HG03196 (cell line): ENCODE measurements around the gene ZNF829.

Source experiments
- ATAC-seq: cut with Tn5 transposase; IDR thresholded peaks from one replicate; pipeline ENCODE4 v1.9.1; 2021; ENCODE audit not compliant: unreplicated experiment

ZNF829 gene

GRCh38 chr19:36915992-36916830 lies at the start of gene ZNF829, which contains the start of gene ZNF568:
Gene ZNF829, minus strand, starts transcription at chr19:36916291. Its CDS starts 1,124 bp downstream, at chr19:36915167.
Gene ZNF568, plus strand, starts transcription at chr19:36916332. Its CDS starts 6,439 bp downstream, at chr19:36922771.
- peak; percentile 81 for ATAC-seq

- no peak for ATAC-seq
Observed at GRCh38 chr19:36963280-36963679, 47.2 kb upstream of the ZNF829 start.

- no peak for ATAC-seq
Observed at GRCh38 chr19:36962346-36962745, 46.3 kb upstream of the ZNF829 start.

- no peak for ATAC-seq
Observed at GRCh38 chr19:36950335-36951119, 34.4 kb upstream of the ZNF829 start.

- no peak for ATAC-seq
Observed at GRCh38 chr19:36939153-36939552, 23.1 kb upstream of the ZNF829 start.

- ATAC-seq = no peak
Observed at GRCh38 chr19:36931684-36932083, 15.6 kb upstream of the ZNF829 start.

GRCh38 chr19:36918090-36918489 lies 2.0 kb upstream of the ZNF829 start:
- no peak for ATAC-seq

GRCh38 chr19:36916991-36917390 lies 900 bp upstream of the ZNF829 start:
- no peak for ATAC-seq

GRCh38 chr19:36898422-36898821 lies 17.7 kb downstream of the ZNF829 start:
- ATAC-seq = no peak

GRCh38 chr19:36894849-36895383 lies 21.2 kb downstream of the ZNF829 start:
- no peak for ATAC-seq

- ATAC-seq = no peak
Observed at GRCh38 chr19:36891768-36892357, 24.2 kb downstream of the ZNF829 start.

- ATAC-seq = no peak
Observed at GRCh38 chr19:36876993-36877938, 38.8 kb downstream of the ZNF829 start.

- no peak for ATAC-seq
Observed at GRCh38 chr19:36851898-36852297, 64.2 kb downstream of the ZNF829 start.

GRCh38 chr19:36850559-36851442 lies 65.3 kb downstream of the ZNF829 start, which contains the start of gene ZNF345:
Gene ZNF345, plus strand, starts transcription at chr19:36850876. Its CDS starts 25,955 bp downstream, at chr19:36876831.
- peak; percentile 81 for ATAC-seq

GRCh38 chr19:36849701-36850558 lies 66.2 kb downstream of the ZNF829 start:
- ATAC-seq = peak; percentile 81

- no peak for ATAC-seq
Observed at GRCh38 chr19:36847968-36848367, 68.1 kb downstream of the ZNF829 start.

- ATAC-seq = peak; percentile 14
Observed at GRCh38 chr19:36838784-36839324, 77.2 kb downstream of the ZNF829 start.
